ENCODE measurements around the gene PPP1R3E. TPM values are rescaled to one million over a fixed set of nuclear protein-coding genes. Genes with fewer than 3 reads are reported as not detected.
A peak's percentile ranks its signal among the peaks of the same experiment; 100 is the strongest.

Gene PPP1R3E
- total and polyA plus RNA-seq, 2 of the 13 experiments (the other 11 are each of a cell fraction or from before 2014, with no cell fraction given) = 16.5 to 26.5 TPM

DNA sequence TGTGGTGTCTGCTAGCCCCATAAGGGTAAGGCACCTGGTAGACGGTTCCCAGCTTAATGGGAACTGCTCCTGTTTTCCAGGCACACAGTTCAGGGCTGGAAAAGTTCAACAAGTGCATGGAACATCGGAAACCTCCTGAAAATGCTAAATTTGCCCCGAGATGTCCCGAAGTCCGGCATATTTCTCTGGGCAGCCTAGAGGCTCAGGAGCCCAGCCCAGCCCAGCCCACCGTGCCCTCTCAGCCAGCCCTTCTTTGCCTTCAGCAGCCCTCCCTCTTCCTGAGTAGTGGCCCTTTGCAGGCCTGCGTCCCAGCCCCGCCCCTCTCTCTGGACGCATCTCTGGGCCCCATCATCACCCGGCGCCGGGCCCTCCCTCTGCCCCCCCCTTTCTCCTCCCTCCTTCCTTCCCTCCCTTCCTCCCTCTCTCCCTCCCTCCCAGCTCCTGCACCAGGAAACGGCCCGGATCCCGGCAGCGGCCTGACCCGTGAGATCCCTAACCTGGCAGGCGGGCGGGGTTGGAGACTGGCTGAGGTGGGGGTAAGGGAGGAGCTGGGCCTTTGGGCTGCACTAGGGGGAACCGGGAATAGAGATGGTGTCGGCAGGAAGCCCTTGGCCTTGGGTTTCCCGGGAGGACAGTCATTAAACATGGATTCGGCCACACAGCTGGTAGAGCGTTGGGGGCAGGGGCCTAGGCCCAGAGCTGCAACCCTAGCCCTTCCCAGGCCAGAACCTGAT is 3.9 kb upstream of the PPP1R3E start, which contains the start of gene BCL2L2 (continued):
- TF ChIP-seq SRSF1 (optimal IDR thresholded peaks at IDR 0.05; ENCODE audit: low read depth, low read length) = peak; percentile 98
- TF ChIP-seq, protein P1, sequence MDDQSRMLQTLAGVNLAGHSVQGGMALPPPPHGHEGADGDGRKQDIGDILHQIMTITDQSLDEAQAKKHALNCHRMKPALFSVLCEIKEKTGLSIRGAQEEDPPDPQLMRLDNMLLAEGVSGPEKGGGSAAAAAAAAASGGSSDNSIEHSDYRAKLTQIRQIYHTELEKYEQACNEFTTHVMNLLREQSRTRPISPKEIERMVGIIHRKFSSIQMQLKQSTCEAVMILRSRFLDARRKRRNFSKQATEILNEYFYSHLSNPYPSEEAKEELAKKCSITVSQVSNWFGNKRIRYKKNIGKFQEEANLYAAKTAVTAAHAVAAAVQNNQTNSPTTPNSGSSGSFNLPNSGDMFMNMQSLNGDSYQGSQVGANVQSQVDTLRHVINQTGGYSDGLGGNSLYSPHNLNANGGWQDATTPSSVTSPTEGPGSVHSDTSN (CRISPR knock-in tag; IDR thresholded peaks at IDR 0.05; ENCODE audit: borderline replicate concordance) = 0 out of 2 replicates have a peak, but pooled peaks have one; percentile 81
- TF ChIP-seq, protein P2, sequence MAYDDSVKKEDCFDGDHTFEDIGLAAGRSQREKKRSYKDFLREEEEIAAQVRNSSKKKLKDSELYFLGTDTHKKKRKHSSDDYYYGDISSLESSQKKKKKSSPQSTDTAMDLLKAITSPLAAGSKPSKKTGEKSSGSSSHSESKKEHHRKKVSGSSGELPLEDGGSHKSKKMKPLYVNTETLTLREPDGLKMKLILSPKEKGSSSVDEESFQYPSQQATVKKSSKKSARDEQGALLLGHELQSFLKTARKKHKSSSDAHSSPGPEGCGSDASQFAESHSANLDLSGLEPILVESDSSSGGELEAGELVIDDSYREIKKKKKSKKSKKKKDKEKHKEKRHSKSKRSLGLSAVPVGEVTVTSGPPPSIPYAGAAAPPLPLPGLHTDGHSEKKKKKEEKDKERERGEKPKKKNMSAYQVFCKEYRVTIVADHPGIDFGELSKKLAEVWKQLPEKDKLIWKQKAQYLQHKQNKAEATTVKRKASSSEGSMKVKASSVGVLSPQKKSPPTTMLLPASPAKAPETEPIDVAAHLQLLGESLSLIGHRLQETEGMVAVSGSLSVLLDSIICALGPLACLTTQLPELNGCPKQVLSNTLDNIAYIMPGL (CRISPR knock-in tag; IDR thresholded peaks at IDR 0.05; ENCODE audit: borderline replicate concordance in 1 of 2, low read depth in 1 of 2) = peak; percentile 94 to 99; a peak in 3 of 4 replicates
- TF ChIP-seq, protein P3, sequence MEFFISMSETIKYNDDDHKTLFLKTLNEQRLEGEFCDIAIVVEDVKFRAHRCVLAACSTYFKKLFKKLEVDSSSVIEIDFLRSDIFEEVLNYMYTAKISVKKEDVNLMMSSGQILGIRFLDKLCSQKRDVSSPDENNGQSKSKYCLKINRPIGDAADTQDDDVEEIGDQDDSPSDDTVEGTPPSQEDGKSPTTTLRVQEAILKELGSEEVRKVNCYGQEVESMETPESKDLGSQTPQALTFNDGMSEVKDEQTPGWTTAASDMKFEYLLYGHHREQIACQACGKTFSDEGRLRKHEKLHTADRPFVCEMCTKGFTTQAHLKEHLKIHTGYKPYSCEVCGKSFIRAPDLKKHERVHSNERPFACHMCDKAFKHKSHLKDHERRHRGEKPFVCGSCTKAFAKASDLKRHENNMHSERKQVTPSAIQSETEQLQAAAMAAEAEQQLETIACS (CRISPR knock-in tag; IDR thresholded peaks at IDR 0.05) = no peak; the same call in 1 of the 2 replicates
- peak; percentile 14; the same call in 1 of the 2 replicates for TF ChIP-seq SMC3 (IDR thresholded peaks at IDR 0.05; ENCODE audit: low read length)
- no peak for TF ChIP-seq JUN (CRISPR knock-in tag; IDR thresholded peaks at IDR 0.05)
- TF ChIP-seq, protein P4, sequence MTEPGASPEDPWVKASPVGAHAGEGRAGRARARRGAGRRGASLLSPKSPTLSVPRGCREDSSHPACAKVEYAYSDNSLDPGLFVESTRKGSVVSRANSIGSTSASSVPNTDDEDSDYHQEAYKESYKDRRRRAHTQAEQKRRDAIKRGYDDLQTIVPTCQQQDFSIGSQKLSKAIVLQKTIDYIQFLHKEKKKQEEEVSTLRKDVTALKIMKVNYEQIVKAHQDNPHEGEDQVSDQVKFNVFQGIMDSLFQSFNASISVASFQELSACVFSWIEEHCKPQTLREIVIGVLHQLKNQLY (CRISPR knock-in tag; IDR thresholded peaks at IDR 0.05) = 0 out of 2 replicates have a peak, but pooled peaks have one; percentile 25
- TF ChIP-seq, protein P5, sequence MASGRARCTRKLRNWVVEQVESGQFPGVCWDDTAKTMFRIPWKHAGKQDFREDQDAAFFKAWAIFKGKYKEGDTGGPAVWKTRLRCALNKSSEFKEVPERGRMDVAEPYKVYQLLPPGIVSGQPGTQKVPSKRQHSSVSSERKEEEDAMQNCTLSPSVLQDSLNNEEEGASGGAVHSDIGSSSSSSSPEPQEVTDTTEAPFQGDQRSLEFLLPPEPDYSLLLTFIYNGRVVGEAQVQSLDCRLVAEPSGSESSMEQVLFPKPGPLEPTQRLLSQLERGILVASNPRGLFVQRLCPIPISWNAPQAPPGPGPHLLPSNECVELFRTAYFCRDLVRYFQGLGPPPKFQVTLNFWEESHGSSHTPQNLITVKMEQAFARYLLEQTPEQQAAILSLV (CRISPR knock-in tag; IDR thresholded peaks at IDR 0.05; ENCODE audit: borderline replicate concordance) = peak; percentile 87; the same call in 1 of the 2 replicates
- TF ChIP-seq ZNF614 (CRISPR knock-in tag; IDR thresholded peaks at IDR 0.05; ENCODE audit: borderline replicate concordance) = no peak; the same call in none of the 2 replicates
- TF ChIP-seq, protein P6, sequence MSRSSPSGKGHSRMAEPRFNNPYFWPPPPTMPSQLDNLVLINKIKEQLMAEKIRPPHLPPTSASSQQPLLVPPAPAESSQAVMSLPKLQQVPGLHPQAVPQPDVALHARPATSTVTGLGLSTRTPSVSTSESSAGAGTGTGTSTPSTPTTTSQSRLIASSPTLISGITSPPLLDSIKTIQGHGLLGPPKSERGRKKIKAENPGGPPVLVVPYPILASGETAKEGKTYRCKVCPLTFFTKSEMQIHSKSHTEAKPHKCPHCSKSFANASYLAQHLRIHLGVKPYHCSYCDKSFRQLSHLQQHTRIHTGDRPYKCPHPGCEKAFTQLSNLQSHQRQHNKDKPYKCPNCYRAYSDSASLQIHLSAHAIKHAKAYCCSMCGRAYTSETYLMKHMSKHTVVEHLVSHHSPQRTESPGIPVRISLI (CRISPR knock-in tag; IDR thresholded peaks at IDR 0.05; ENCODE audit: borderline replicate concordance) = 0 out of 2 replicates have a peak, but pooled peaks have one; percentile 8
- peak; percentile 97 for TF ChIP-seq ZNF747 (CRISPR knock-in tag; IDR thresholded peaks at IDR 0.05; ENCODE audit: borderline replicate concordance)
- TF ChIP-seq, protein P7, sequence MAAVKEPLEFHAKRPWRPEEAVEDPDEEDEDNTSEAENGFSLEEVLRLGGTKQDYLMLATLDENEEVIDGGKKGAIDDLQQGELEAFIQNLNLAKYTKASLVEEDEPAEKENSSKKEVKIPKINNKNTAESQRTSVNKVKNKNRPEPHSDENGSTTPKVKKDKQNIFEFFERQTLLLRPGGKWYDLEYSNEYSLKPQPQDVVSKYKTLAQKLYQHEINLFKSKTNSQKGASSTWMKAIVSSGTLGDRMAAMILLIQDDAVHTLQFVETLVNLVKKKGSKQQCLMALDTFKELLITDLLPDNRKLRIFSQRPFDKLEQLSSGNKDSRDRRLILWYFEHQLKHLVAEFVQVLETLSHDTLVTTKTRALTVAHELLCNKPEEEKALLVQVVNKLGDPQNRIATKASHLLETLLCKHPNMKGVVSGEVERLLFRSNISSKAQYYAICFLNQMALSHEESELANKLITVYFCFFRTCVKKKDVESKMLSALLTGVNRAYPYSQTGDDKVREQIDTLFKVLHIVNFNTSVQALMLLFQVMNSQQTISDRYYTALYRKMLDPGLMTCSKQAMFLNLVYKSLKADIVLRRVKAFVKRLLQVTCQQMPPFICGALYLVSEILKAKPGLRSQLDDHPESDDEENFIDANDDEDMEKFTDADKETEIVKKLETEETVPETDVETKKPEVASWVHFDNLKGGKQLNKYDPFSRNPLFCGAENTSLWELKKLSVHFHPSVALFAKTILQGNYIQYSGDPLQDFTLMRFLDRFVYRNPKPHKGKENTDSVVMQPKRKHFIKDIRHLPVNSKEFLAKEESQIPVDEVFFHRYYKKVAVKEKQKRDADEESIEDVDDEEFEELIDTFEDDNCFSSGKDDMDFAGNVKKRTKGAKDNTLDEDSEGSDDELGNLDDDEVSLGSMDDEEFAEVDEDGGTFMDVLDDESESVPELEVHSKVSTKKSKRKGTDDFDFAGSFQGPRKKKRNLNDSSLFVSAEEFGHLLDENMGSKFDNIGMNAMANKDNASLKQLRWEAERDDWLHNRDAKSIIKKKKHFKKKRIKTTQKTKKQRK (IDR thresholded peaks at IDR 0.05; ENCODE audit: low read length) = no peak
- peak; percentile 69; the same call in 1 of the 2 replicates for TF ChIP-seq ATF7-NPFF (CRISPR knock-in tag; IDR thresholded peaks at IDR 0.05; ENCODE audit: low read depth)
- no peak for TF ChIP-seq NCOA1 (CRISPR knock-in tag; IDR thresholded peaks at IDR 0.05)
- TF ChIP-seq ZNF430 (CRISPR knock-in tag; IDR thresholded peaks at IDR 0.05) = peak; percentile 95
